Endothelial cell of umbilical vein (primary cell): Measurements from ENCODE around the gene SLC35F3. TPM values are rescaled to one million over a fixed set of nuclear protein-coding genes. Genes with fewer than 3 reads are reported as not detected.

ENCODE experiments used
- BruUV-seq: library from RNA; stranded (reverse); fragments of 400-500 nt; replicated peaks from 2 replicates; lab custom pipeline; 2021; lab: Mats Ljungman, UMichigan
- CTCF ChIA-PET: fragments of 300-600, 350-600 bp; sonication (Branson Sonifier 250); formaldehyde crosslinking; loops from one replicate; lab custom pipeline; 2021; ENCODE audit warnings: antibody characterized with exemption, inconsistent platforms; lab: Charles Lee
- POLR2A ChIA-PET: fragments of 300-600, 350-600 bp; sonication (Branson Sonifier 250); formaldehyde crosslinking; loops from one replicate; lab custom pipeline; 2021; ENCODE audit warnings: antibody characterized with exemption, inconsistent platforms; lab: Charles Lee
- DNase-seq: peaks from one replicate; pipeline ENCODE4 v3.0.0-alpha.2; 2011; ENCODE audit warnings: low read depth, low spot score
- FAIRE-seq: peaks from 2 replicates; lab custom pipeline; 2011; peaks lifted over from hg19 to GRCh38; lab: Jason Lieb, UNC
- H2AFZ ChIP-seq: 2 replicates; pipeline ENCODE4 v1.6.0; 2012; ENCODE audit warnings: low read depth, low read length, control low read depth, inconsistent platforms
- H3K27ac ChIP-seq: 2 replicates; pipeline ENCODE4 v1.5.1; 2011; ENCODE audit warnings: low read depth, mild to moderate bottlenecking, control low read depth, low read length, moderate library complexity; ENCODE audit not compliant: insufficient read depth
- H3K27me3 ChIP-seq, 2 experiments: 2 replicates each; pipeline versions ENCODE4 v1.6.0 to v1.6.1; 2011; ENCODE audit warnings: low read length in 2 of 2, mixed read lengths in 1 of 2; ENCODE audit not compliant: control insufficient read depth in 2 of 2, insufficient read depth in 2 of 2
- H3K36me3 ChIP-seq, 2 experiments: 2 replicates in 1 of 2; 3 replicates in 1 of 2; pipeline ENCODE4 v1.5.1; 2011; ENCODE audit warnings: low read length in 2 of 2, mild to moderate bottlenecking in 1 of 2, moderate library complexity in 1 of 2; ENCODE audit not compliant: control insufficient read depth in 2 of 2, insufficient read depth in 2 of 2; ENCODE audit errors: extremely low read depth in 1 of 2
- H3K4me1 ChIP-seq: 3 replicates; pipeline ENCODE4 v1.5.1; 2011; ENCODE audit warnings: mild to moderate bottlenecking, low read length; ENCODE audit not compliant: control insufficient read depth, insufficient read depth; ENCODE audit errors: extremely low read depth
- H3K4me2 ChIP-seq: 2 replicates; pipeline ENCODE4 v1.6.1; 2011; ENCODE audit warnings: low read length, control low read depth, mixed read lengths; ENCODE audit not compliant: insufficient read depth
- H3K4me3 ChIP-seq, 3 experiments: fragments of 200-600 bp in 1 of 3; sonication (generic), shearing (Covaris generic) in 1 of 3; replicated peaks in 1 of 3; 2 replicates each; pipeline ENCODE4 v1.5.1; 2011 to 2016; ENCODE audit warnings: control low read depth in 3 of 3, low read length in 3 of 3, mild to moderate bottlenecking in 2 of 3, inconsistent platforms in 1 of 3, low read depth in 1 of 3, moderate library complexity in 1 of 3; ENCODE audit not compliant: insufficient read depth in 1 of 3
- H3K79me2 ChIP-seq: 2 replicates; pipeline ENCODE4 v1.6.0; 2012; ENCODE audit warnings: low read length, inconsistent platforms; ENCODE audit not compliant: control insufficient read depth, insufficient read depth
- H3K9ac ChIP-seq: replicated peaks from 2 replicates; pipeline ENCODE3; 2011; ENCODE audit warnings: low read length, control low read depth; ENCODE audit not compliant: insufficient read depth; ENCODE audit errors: extremely low read depth
- H3K9me1 ChIP-seq: replicated peaks from 3 replicates; pipeline ENCODE4 v1.6.0; 2011; ENCODE audit warnings: mild to moderate bottlenecking, low read length; ENCODE audit not compliant: control insufficient read depth, insufficient read depth; ENCODE audit errors: extremely low read depth
- H3K9me3 ChIP-seq: replicated peaks from 2 replicates; pipeline ENCODE4 v1.5.1; 2012; ENCODE audit warnings: low read length, inconsistent platforms; ENCODE audit not compliant: control insufficient read depth, insufficient read depth
- H4K20me1 ChIP-seq: replicated peaks from 2 replicates; pipeline ENCODE3; 2011; ENCODE audit warnings: mild to moderate bottlenecking, low read length; ENCODE audit not compliant: control insufficient read depth, insufficient read depth; ENCODE audit errors: extremely low read depth
- EZH2 ChIP-seq: IDR thresholded peaks from 2 replicates; pipeline ENCODE4 v1.6.1; 2012; ENCODE audit warnings: borderline replicate concordance, low read depth, mild to moderate bottlenecking, moderate library complexity, low read length, inconsistent platforms; ENCODE audit not compliant: severe bottlenecking
- FOS ChIP-seq: IDR thresholded peaks from 2 replicates; pipeline ENCODE4 v1.6.1; 2011; ENCODE audit warnings: mild to moderate bottlenecking, low read length, moderate library complexity, borderline replicate concordance; ENCODE audit not compliant: insufficient read depth
- GATA2 ChIP-seq: IDR thresholded peaks from 2 replicates; pipeline ENCODE4 v1.7.0; 2011; ENCODE audit warnings: low read depth, mild to moderate bottlenecking, moderate library complexity, mixed read lengths, low read length; ENCODE audit not compliant: insufficient read length, insufficient read depth
- JUN ChIP-seq: IDR thresholded peaks from 2 replicates; pipeline ENCODE4 v1.6.1; 2011; ENCODE audit warnings: borderline replicate concordance, low read depth; ENCODE audit not compliant: insufficient read length, insufficient read depth
- MYC ChIP-seq: IDR thresholded peaks from one replicate; pipeline ENCODE4 v1.6.1; 2011; ENCODE audit warnings: mild to moderate bottlenecking, low read depth, low read length
- POLR2A ChIP-seq: IDR thresholded peaks from 2 replicates; pipeline ENCODE4 v1.6.1; 2012; ENCODE audit warnings: low read depth, mild to moderate bottlenecking, control low read depth, low read length
- POLR2AphosphoS5 ChIP-seq: IDR thresholded peaks from 2 replicates; pipeline ENCODE4 v1.6.1; 2012; ENCODE audit warnings: low read depth, mild to moderate bottlenecking, control low read depth, low read length, moderate library complexity; ENCODE audit not compliant: insufficient read depth
- dilution Hi-C: fragments of 300-500 bp; cut with MboI; formaldehyde crosslinking; loops from one replicate; pipeline ENCODE4 v1.15.0; 2019; ENCODE audit warnings: low sequenced_read_pairs; ENCODE audit not compliant: extremely low pct_ligation_motif_present
- intact Hi-C: fragments of 100-400 bp; cut with micrococcal nuclease; formaldehyde crosslinking; loops from one replicate; pipeline ENCODE4 v1.10.0; 2022
- polyA plus RNA-seq, 4 experiments: library from polyadenylated mRNA; depleted of rRNA in 3 of 4; stranded (reverse) in 3 of 4; unstranded in 1 of 4; fragments of >200 nt; gene quantifications; 2 replicates each; pipeline versions ENCODE4 v1.2.1 to v1.2.3, GENCODE V29; 2011 to 2012; ENCODE audit warnings: missing spikeins in 1 of 4
- total RNA-seq: library from RNA; stranded (reverse); gene quantifications from 2 replicates; pipeline ENCODE4 v1.2.3, GENCODE V29; 2021
- TF ChIP-seq, protein P1 (sequence below), 2 donors: IDR thresholded peaks; 1 replicate in 1 of 2; 2 replicates in 1 of 2; pipeline ENCODE4 v1.5.1; 2011; ENCODE audit warnings: low read length in 2 of 2, mild to moderate bottlenecking in 2 of 2, moderate library complexity in 2 of 2, control low read depth in 1 of 2, inconsistent platforms in 1 of 2, low read depth in 1 of 2; ENCODE audit not compliant: insufficient read depth in 1 of 2; ENCODE audit errors: extremely low read depth in 1 of 2
- TF ChIP-seq, protein P2 (sequence below): IDR thresholded peaks from 2 replicates; pipeline ENCODE4 v1.6.1; 2011; ENCODE audit not compliant: insufficient read depth, insufficient read length

SLC35F3 gene
- total and polyA plus RNA-seq, 2 donors (not counting 3 experiments of a cell fraction or from before 2014, with no cell fraction given) = not detected

- FAIRE-seq (no peak), DNase-seq (no peak)
- intact Hi-C loops (no loop called here), dilution Hi-C loops (no loop called here)
- ChIA-PET POLR2A (no interaction called here), CTCF (no interaction called here)
- no peak overlapping the region for H2AFZ ChIP-seq
- H3K9me1 ChIP-seq = no peaks in the 10 kb centered on the region
- TF ChIP-seq JUN (no peak), POLR2A (no peak), GATA2 (no peak), FOS (no peak), EZH2 (no peak), POLR2AphosphoS5 (no peak), MYC (no peak)
- TF ChIP-seq, protein P1, sequence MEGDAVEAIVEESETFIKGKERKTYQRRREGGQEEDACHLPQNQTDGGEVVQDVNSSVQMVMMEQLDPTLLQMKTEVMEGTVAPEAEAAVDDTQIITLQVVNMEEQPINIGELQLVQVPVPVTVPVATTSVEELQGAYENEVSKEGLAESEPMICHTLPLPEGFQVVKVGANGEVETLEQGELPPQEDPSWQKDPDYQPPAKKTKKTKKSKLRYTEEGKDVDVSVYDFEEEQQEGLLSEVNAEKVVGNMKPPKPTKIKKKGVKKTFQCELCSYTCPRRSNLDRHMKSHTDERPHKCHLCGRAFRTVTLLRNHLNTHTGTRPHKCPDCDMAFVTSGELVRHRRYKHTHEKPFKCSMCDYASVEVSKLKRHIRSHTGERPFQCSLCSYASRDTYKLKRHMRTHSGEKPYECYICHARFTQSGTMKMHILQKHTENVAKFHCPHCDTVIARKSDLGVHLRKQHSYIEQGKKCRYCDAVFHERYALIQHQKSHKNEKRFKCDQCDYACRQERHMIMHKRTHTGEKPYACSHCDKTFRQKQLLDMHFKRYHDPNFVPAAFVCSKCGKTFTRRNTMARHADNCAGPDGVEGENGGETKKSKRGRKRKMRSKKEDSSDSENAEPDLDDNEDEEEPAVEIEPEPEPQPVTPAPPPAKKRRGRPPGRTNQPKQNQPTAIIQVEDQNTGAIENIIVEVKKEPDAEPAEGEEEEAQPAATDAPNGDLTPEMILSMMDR (IDR thresholded peaks at IDR 0.05; ENCODE audit: extremely low read depth in 1 of 2, insufficient read depth in 1 of 2, low read depth in 1 of 2, low read length in 2 of 2) = no peak
- TF ChIP-seq, protein P2, sequence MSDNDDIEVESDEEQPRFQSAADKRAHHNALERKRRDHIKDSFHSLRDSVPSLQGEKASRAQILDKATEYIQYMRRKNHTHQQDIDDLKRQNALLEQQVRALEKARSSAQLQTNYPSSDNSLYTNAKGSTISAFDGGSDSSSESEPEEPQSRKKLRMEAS = no peak
- H4K20me1 ChIP-seq = no peaks in the 10 kb centered on the region
- H3K27ac ChIP-seq = no peak overlapping the region
- no peaks in the 10 kb centered on the region for H3K36me3 ChIP-seq
- no peak overlapping the region for H3K4me2 ChIP-seq
- H3K9me3 ChIP-seq = no peaks in the 10 kb centered on the region
- H3K79me2 ChIP-seq = no peaks in the 10 kb centered on the region
- H3K27me3 ChIP-seq = no peaks in the 10 kb centered on the region
- H3K4me1 ChIP-seq = no peaks in the 10 kb centered on the region
- H3K9ac ChIP-seq = no peak overlapping the region
- no peak overlapping the region for H3K4me3 ChIP-seq
- BruUV-seq = no TSS peak
Measured at GRCh38 chr1:234265321-234265720, 360.8 kb downstream of the SLC35F3 start.
